ENCODE results near the gene TRIM3.

The TRIM3 gene

DNA sequence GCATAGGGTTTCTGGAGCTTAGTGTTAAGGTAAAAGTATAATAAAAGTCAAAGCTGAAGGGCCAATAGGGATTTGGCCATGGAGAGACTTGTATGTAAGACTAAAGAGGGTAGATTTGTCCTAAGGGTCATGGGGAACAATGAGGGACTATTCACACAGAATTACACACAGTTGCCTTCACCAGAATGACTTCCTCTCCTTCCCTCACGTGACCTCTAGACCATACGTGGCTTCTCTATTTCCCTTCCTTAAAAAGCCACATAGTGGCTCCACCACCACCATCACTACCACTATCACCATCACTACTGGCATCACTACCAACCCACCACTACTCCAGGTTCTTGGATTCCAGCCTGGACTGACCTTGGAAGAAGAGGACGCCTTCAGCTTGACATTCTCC is 35.7 kb downstream of the TRIM3 start:
- H3K4me3 ChIP-seq (ENCODE audit: low read depth, low read length): no peak overlapping the region
- no peak overlapping the region for H3K9ac ChIP-seq (ENCODE audit: low read length)
- peaks cover 9% of the 10 kb centered on the region; the same call in 1 of the 2 replicates for H3K4me1 ChIP-seq (ENCODE audit: control insufficient read depth, insufficient read depth, low read length)
- H3K9me3 ChIP-seq (ENCODE audit: control insufficient read depth, insufficient read depth, low read depth, low read length): no peaks in the 10 kb centered on the region
- H3K36me3 ChIP-seq (ENCODE audit: control insufficient read depth, insufficient read depth, low read length): no peaks in the 10 kb centered on the region
- no peaks in the 10 kb centered on the region for H3K27me3 ChIP-seq (ENCODE audit: control insufficient read depth, insufficient read depth, low read length)
- no peak overlapping the region for H3K27ac ChIP-seq (ENCODE audit: low read depth, low read length)

DNA sequence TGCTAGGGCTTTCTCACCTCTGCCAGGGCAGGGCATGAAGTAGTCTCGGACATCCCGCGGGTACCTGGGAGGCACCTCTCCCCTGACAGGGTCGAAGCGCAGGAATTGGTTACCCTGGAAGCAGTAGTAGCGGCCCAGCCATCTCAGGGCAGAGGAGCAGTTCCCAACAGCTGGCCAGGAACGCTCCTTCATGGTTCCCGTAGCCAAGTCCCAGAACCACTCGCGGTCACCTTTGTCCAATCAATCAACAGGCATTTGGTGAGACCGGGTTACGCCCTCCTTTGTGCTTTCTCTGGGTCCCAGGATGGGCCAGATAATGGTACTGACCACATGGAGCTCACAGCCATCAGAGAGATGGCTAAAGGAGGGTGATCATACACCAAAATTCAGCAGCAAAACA is 36.3 kb downstream of the TRIM3 start:
- no peaks in the 10 kb centered on the region for H3K36me3 ChIP-seq (ENCODE audit: control insufficient read depth, insufficient read depth, low read length)
- no peaks in the 10 kb centered on the region for H3K27me3 ChIP-seq (ENCODE audit: control insufficient read depth, insufficient read depth, low read length)
- H3K9ac ChIP-seq (ENCODE audit: low read length): no peak overlapping the region
- H3K27ac ChIP-seq (ENCODE audit: low read depth, low read length): no peak overlapping the region
- H3K4me3 ChIP-seq (ENCODE audit: low read depth, low read length): no peak overlapping the region
- peaks cover 9% of the 10 kb centered on the region; the same call in 1 of the 2 replicates for H3K4me1 ChIP-seq (ENCODE audit: control insufficient read depth, insufficient read depth, low read length)
- H3K9me3 ChIP-seq (ENCODE audit: control insufficient read depth, insufficient read depth, low read depth, low read length): no peaks in the 10 kb centered on the region

DNA sequence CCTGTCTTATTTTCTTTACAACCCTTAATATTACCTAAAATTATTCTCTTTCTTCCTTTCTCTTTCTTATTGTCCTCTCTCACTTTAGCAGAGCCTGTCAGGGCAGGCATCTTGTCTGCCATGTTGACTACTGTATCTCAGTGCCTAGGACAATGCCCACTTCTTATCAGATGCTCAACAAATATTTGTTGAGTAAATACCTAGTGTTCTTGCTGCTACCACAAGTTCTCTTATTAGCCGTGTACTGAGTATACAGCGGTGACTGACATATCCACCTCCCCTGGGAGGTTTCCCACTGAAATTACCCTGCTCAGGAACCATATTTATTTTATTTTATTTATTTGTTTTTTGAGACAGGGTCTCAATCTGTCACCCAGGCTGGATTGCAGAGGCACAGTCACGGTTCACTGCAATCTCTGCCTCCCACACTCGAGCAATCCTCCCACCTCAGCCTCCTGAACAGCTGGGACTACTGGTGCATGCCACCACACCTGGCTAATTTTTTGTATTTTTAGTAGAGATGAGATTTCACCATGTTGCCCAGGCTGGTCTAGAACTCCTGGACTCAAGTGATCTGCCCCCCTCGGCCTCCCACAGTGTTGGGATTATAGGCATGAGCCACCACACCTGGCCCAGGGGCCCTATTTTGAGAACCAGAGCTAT is 39.6 kb downstream of the TRIM3 start:
- Histone ChIP-seq H3K4me1 (ENCODE audit: control insufficient read depth, insufficient read depth, low read length) (no peaks in the 10 kb centered on the region), H3K27ac (ENCODE audit: low read depth, low read length) (no peak overlapping the region), H3K4me3 (ENCODE audit: low read depth, low read length) (no peak overlapping the region), H3K9me3 (ENCODE audit: control insufficient read depth, insufficient read depth, low read depth, low read length) (no peaks in the 10 kb centered on the region), H3K36me3 (ENCODE audit: control insufficient read depth, insufficient read depth, low read length) (no peaks in the 10 kb centered on the region), H3K9ac (ENCODE audit: low read length) (no peak overlapping the region), H3K27me3 (ENCODE audit: control insufficient read depth, insufficient read depth, low read length) (no peaks in the 10 kb centered on the region)

DNA sequence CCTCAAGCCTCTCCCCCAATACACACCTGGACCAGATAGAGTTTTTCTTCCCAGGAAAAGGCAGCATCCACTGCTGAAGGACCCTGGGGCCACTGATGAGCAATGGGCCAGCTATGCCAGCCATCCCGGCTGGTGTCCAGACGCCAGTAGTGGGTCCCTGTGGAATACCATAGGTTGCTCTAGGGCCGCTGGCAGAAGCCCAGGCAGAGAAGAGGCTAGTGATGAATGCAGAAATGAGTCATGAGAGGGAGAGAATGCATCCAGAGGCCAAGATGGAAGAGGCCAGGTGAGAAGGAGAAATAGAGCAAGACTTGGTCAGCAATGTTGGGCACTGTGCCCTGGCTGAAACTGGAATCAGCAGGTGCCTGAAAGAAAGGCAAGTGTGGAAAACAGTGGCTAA is 41.9 kb downstream of the TRIM3 start:
- Histone ChIP-seq H3K27ac (ENCODE audit: low read depth, low read length) (no peak overlapping the region), H3K4me3 (ENCODE audit: low read depth, low read length) (no peak overlapping the region), H3K36me3 (ENCODE audit: control insufficient read depth, insufficient read depth, low read length) (no peaks in the 10 kb centered on the region)

DNA sequence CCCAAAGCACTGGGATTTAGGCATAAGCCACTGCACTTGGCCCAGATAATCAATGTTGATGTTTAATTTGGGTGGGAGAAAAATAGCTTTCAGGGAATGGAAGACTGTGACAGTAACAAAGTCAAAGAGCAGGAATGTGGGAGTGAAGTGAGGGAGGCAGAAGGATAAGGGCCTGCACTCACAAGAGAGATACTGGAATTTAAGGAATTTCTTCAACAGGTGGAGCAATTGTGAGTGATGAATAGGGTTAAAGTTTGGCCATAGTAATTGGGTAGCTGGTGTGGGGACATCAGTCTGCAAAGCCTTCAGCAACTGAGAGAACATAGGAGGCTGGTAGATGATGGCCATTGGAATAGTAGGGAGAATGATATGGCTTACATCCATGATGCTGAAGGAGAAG is 46.2 kb downstream of the TRIM3 start:
- Histone ChIP-seq H3K9me3 (ENCODE audit: control insufficient read depth, insufficient read depth, low read depth, low read length) (no peaks in the 10 kb centered on the region), H3K36me3 (ENCODE audit: control insufficient read depth, insufficient read depth, low read length) (no peaks in the 10 kb centered on the region), H3K27ac (ENCODE audit: low read depth, low read length) (no peak overlapping the region), H3K4me1 (ENCODE audit: control insufficient read depth, insufficient read depth, low read length) (0 out of 2 replicates have a peak, but pooled peaks cover 4% of the 10 kb centered on the region), H3K4me3 (ENCODE audit: low read depth, low read length) (no peak overlapping the region), H3K27me3 (ENCODE audit: control insufficient read depth, insufficient read depth, low read length) (peaks cover 19% of the 10 kb centered on the region; the same call in 1 of the 2 replicates), H3K9ac (ENCODE audit: low read length) (no peak overlapping the region)

More for the DNA sequence above, 41.9 kb downstream of the TRIM3 start:
- no peak overlapping the region for H3K9ac ChIP-seq (ENCODE audit: low read length)
- 0 out of 2 replicates have a peak, but pooled peaks cover 4% of the 10 kb centered on the region for H3K4me1 ChIP-seq (ENCODE audit: control insufficient read depth, insufficient read depth, low read length)
- H3K27me3 ChIP-seq (ENCODE audit: control insufficient read depth, insufficient read depth, low read length): no peaks in the 10 kb centered on the region
- H3K9me3 ChIP-seq (ENCODE audit: control insufficient read depth, insufficient read depth, low read depth, low read length): no peaks in the 10 kb centered on the region

DNA sequence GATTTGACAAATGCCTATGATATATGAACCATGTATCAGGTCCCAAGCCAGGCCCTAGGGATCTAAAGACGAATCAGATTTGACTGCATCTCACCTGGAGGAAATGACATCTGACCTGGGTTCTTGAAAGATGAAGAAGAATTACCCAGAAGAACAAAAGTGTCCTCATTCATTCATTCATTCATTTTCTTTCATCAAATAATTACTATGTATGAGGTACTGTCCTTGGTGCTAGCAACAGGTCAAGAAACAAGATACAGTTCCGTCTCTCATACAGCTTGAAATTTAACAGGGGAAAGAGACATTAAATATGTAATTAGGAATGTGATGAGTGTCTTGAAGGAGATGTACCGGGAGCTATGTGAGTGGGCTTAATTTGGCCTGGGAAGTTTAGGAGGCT is 53.1 kb downstream of the TRIM3 start:
- Histone ChIP-seq H3K9ac (ENCODE audit: low read length) (no peak overlapping the region), H3K36me3 (ENCODE audit: control insufficient read depth, insufficient read depth, low read length) (no peaks in the 10 kb centered on the region), H3K27ac (ENCODE audit: low read depth, low read length) (no peak overlapping the region), H3K27me3 (ENCODE audit: control insufficient read depth, insufficient read depth, low read length) (peaks cover 39% of the 10 kb centered on the region), H3K9me3 (ENCODE audit: control insufficient read depth, insufficient read depth, low read depth, low read length) (no peaks in the 10 kb centered on the region), H3K4me1 (ENCODE audit: control insufficient read depth, insufficient read depth, low read length) (0 out of 2 replicates have a peak, but pooled peaks cover 3% of the 10 kb centered on the region), H3K4me3 (ENCODE audit: low read depth, low read length) (no peak overlapping the region)

DNA sequence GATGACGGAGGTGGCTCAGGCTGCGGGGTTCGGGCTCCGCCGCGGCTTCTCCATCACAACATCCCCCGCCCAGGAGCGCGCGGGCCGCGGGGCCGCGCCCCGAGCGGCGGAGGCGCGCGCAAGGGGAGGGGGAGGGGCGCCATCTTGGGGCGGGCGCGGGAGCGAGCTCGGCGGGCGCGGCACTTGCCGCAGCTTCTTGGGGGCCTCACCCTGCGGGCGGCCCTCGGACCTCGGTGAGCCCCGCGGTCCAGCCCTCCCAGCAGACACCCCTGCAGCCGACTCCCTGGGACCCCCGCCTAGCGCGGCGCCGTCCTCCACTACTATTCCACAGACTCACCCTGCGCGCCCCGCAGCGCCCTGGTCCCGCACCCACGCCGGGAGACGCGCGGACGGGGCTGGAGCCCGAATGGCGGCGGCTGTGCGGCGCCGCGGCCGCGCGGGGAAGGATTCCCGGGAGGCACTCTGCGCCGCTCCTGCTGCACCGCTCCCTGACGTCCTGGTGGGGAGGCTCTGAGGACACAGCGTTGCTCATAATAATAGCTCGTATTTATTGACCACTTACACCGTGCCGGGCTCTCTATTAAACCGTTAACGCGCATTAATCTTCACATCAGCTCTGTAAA is 54.6 kb downstream of the TRIM3 start, which contains the start of gene APBB1:
TSS of gene APBB1 (minus strand) at position 86 of the 623 bp plus-strand sequence. CDS start 7,747 bp downstream, outside the sequence.
- Histone ChIP-seq H3K4me1 (ENCODE audit: control insufficient read depth, insufficient read depth, low read length) (0 out of 2 replicates have a peak, but pooled peaks cover 3% of the 10 kb centered on the region), H3K9me3 (ENCODE audit: control insufficient read depth, insufficient read depth, low read depth, low read length) (no peaks in the 10 kb centered on the region), H3K27me3 (ENCODE audit: control insufficient read depth, insufficient read depth, low read length) (peaks cover 36% of the 10 kb centered on the region), H3K36me3 (ENCODE audit: control insufficient read depth, insufficient read depth, low read length) (no peaks in the 10 kb centered on the region), H3K9ac (ENCODE audit: low read length) (peak within 1 kb of the TSS; percentile 64), H3K4me3 (ENCODE audit: low read depth, low read length) (peak within 1 kb of the TSS; percentile 82), H3K27ac (ENCODE audit: low read depth, low read length) (no peak within 1 kb of the TSS)

DNA sequence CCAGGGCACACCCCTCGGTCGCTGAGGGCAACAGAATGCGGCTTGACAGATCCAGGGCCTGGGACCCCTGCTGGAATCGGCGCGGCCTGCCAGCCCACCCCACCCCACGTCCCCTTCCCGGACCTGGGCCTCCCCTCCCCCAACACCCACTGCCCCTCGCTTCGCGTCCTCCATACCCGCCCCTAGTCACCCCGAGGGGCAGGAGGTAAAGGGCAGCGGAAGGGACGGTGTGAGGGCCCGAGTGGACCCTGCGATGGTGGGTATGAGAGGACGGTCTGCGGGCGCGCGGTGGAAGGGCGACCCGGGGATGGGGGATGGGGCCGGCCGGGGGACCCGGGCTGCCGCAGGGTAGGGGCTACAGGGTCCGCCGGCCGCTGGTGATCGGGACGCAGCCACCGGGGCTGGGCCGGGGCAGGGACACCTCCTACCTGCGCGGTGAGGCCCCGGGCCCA is 55.2 kb downstream of the TRIM3 start:
- H3K4me3 ChIP-seq (ENCODE audit: low read depth, low read length): peak overlapping the region; percentile 82
- H3K9ac ChIP-seq (ENCODE audit: low read length): no peak overlapping the region
- H3K27me3 ChIP-seq (ENCODE audit: control insufficient read depth, insufficient read depth, low read length): peaks cover 31% of the 10 kb centered on the region
- no peaks in the 10 kb centered on the region for H3K9me3 ChIP-seq (ENCODE audit: control insufficient read depth, insufficient read depth, low read depth, low read length)
- no peaks in the 10 kb centered on the region for H3K36me3 ChIP-seq (ENCODE audit: control insufficient read depth, insufficient read depth, low read length)
- H3K27ac ChIP-seq (ENCODE audit: low read depth, low read length): no peak overlapping the region
- 0 out of 2 replicates have a peak, but pooled peaks cover 3% of the 10 kb centered on the region for H3K4me1 ChIP-seq (ENCODE audit: control insufficient read depth, insufficient read depth, low read length)

DNA sequence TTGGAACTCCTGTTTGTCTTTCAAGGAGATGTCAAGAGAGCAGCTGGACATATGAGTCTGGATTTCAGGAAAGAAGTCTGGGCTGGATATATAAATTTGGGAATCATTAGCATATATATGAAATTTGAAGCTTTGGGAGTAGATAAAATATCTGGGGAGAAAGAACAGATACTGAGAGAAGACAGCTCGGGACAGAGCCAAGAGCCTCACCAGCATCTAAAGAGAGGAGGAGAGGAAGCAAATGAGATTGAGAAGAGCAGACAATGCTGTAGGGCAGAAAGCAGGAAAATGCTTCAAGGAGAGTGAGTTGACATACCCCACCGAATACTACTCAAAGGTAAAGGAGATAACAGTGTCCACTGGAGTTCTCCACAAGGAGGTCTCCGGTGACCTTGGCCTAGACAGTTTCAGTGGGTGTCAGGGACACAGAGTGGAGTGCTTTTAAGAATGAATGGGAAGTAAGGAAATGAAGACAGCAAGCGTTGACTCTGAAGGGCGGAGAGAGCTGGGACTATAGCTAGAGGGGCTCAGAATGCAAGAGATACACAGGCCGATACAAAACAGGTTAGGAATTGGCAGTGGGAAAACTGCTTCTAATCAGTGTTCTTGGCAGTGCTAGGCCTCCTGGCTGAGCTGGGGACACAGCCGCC is 55.7 kb downstream of the TRIM3 start:
- H3K9ac ChIP-seq (ENCODE audit: low read length): no peak overlapping the region
- no peak overlapping the region for H3K27ac ChIP-seq (ENCODE audit: low read depth, low read length)
- peak overlapping the region; percentile 82 for H3K4me3 ChIP-seq (ENCODE audit: low read depth, low read length)
- H3K36me3 ChIP-seq (ENCODE audit: control insufficient read depth, insufficient read depth, low read length): no peaks in the 10 kb centered on the region
- 0 out of 2 replicates have a peak, but pooled peaks cover 3% of the 10 kb centered on the region for H3K4me1 ChIP-seq (ENCODE audit: control insufficient read depth, insufficient read depth, low read length)
- no peaks in the 10 kb centered on the region for H3K9me3 ChIP-seq (ENCODE audit: control insufficient read depth, insufficient read depth, low read depth, low read length)
- H3K27me3 ChIP-seq (ENCODE audit: control insufficient read depth, insufficient read depth, low read length): peaks cover 25% of the 10 kb centered on the region

DNA sequence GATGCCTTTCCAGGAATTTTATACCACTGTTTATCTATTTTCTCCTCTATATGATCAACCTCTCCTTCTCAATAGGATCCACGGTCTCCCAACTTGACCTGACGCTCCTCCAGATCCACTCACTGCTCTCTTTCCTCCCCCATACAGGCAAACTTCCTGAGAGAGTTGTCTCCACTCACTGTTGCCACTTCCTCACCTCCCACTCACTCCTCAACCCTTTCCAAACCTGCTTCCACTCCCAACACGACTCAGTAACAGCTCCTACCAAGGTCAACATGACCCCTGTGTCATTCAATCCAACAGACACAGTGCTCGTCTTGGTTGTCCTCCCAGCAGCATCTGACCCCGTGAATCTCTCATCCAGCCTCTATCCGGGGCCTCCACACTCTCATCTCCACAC is 57.9 kb downstream of the TRIM3 start:
- Histone ChIP-seq H3K36me3 (ENCODE audit: control insufficient read depth, insufficient read depth, low read length) (no peaks in the 10 kb centered on the region), H3K9ac (ENCODE audit: low read length) (no peak overlapping the region), H3K4me3 (ENCODE audit: low read depth, low read length) (no peak overlapping the region), H3K27ac (ENCODE audit: low read depth, low read length) (no peak overlapping the region), H3K27me3 (ENCODE audit: control insufficient read depth, insufficient read depth, low read length) (peaks cover 17% of the 10 kb centered on the region), H3K4me1 (ENCODE audit: control insufficient read depth, insufficient read depth, low read length) (0 out of 2 replicates have a peak, but pooled peaks cover 3% of the 10 kb centered on the region), H3K9me3 (ENCODE audit: control insufficient read depth, insufficient read depth, low read depth, low read length) (no peaks in the 10 kb centered on the region)

Measured in HUES6 (cell line).